Activated CD8-positive, alpha-beta memory T cell treated with anti-CD3 and anti-CD28 coated beads for 1 hour (primary cell): Measurements from ENCODE around the gene SCN3A.

ENCODE experiments used
- DNase-seq, 2 donors: peaks; one replicate each; pipeline ENCODE4 v3.0.0-alpha.2; 2020; ENCODE audit warnings: low read depth in 1 of 2; ENCODE audit errors: extremely low read depth in 1 of 2

SCN3A gene

GRCh38 chr2:165203689-165204559 is at the start of gene SCN3A:
Gene SCN3A (minus strand): TSS chr2:165204050. CDS start chr2:165176394, 27,656 bp downstream.
- no peak for DNase-seq

GRCh38 chr2:165253178-165253577 is 49.3 kb upstream of the SCN3A start:
- DNase-seq: no peak

- DNase-seq: no peak
These were observed 47.5 kb upstream of the SCN3A start for GRCh38 chr2:165251366-165251765.

- DNase-seq: no peak
These were observed 44.4 kb upstream of the SCN3A start for GRCh38 chr2:165248238-165248637.

- DNase-seq: no peak
These were observed 41.4 kb upstream of the SCN3A start for GRCh38 chr2:165245081-165245793.

- no peak for DNase-seq
These were observed 37.1 kb upstream of the SCN3A start for GRCh38 chr2:165240916-165241315.

- DNase-seq: no peak
These were observed 36.1 kb upstream of the SCN3A start for GRCh38 chr2:165239856-165240515.

GRCh38 chr2:165239230-165239629 is 35.4 kb upstream of the SCN3A start, which contains the start of gene SCN2A:
Gene SCN2A (plus strand): TSS chr2:165239414. CDS start chr2:165295824, 56,410 bp downstream.
- no peak for DNase-seq

GRCh38 chr2:165238295-165238694 is 34.4 kb upstream of the SCN3A start:
- DNase-seq: no peak

GRCh38 chr2:165237056-165237455 is 33.2 kb upstream of the SCN3A start:
- DNase-seq: no peak

- DNase-seq: no peak
These were observed 23.7 kb upstream of the SCN3A start for GRCh38 chr2:165227571-165227970.

- DNase-seq: no peak
These were observed 21.1 kb upstream of the SCN3A start for GRCh38 chr2:165224941-165225340.

GRCh38 chr2:165219481-165219880 is 15.6 kb upstream of the SCN3A start:
- no peak for DNase-seq

- no peak for DNase-seq
These were observed 10.2 kb upstream of the SCN3A start for GRCh38 chr2:165214093-165214492.

GRCh38 chr2:165208094-165208493 is 4.2 kb upstream of the SCN3A start:
- no peak for DNase-seq

GRCh38 chr2:165205865-165206264 is 2.0 kb upstream of the SCN3A start:
- DNase-seq: no peak

GRCh38 chr2:165202239-165202638 is 1.6 kb downstream of the SCN3A start:
- no peak for DNase-seq

GRCh38 chr2:165198181-165198580 is 5.7 kb downstream of the SCN3A start:
- no peak for DNase-seq

GRCh38 chr2:165197346-165197745 is 6.5 kb downstream of the SCN3A start:
- DNase-seq: no peak

GRCh38 chr2:165196411-165196810 is 7.4 kb downstream of the SCN3A start:
- no peak for DNase-seq

- DNase-seq: no peak
These were observed 10.6 kb downstream of the SCN3A start for GRCh38 chr2:165193178-165193777.
